ENCODE data around the gene ZNF865. TPM values are rescaled to one million over a fixed set of nuclear protein-coding genes. Genes with fewer than 3 reads are reported as not detected.
A peak's percentile ranks its signal among the peaks of the same experiment; 100 is the strongest.
"Not testable (repeated sequence)": the region's sequence is repeated elsewhere in the genome, so short reads cannot be mapped to it uniquely, and the experiment has no call there.

ZNF865 gene
- total RNA-seq, 2 donors from 2014 or later = 11.2 to 11.4 TPM

GRCh38 chr19:55581145-55581822 is 24.2 kb upstream of the ZNF865 start:
- Histone ChIP-seq H3K4me1 (peaks cover 0 to 22% of the 10 kb centered on the region in 2 donors), H3K4me3 (peak overlapping the region; percentile 83 to 96), H3K27me3 (no peaks in the 10 kb centered on the region), H3K36me3 (peaks cover 10% of the 10 kb centered on the region), H3K27ac (peak overlapping the region; percentile 91 to 97), H3K9me3 (no peaks in the 10 kb centered on the region)
- no peak for DNase-seq (ENCODE audit: low spot score)
- no peak for TF ChIP-seq CTCF (IDR thresholded peaks at IDR 0.05)

DNA sequence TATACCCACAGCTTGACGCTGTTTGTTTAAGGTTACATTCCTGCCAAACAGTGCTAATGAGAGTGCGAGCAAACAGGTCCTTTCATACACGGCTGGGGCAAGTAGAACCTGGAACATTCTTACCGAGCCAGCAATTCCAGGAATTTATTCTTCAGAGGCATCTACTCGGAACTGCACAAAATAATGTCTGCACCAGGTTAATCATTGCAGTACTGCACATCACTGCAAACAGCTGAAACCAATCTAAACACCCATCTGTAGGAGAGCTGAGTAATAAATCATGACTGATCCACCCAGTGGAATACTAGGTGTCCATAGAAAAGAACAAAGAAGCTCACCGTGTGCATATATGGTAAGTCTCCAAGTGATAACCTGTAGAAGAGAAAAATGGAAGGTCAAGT is 23.6 kb upstream of the ZNF865 start:
- Histone ChIP-seq H3K27me3 (no peaks in the 10 kb centered on the region), H3K36me3 (peaks cover 10% of the 10 kb centered on the region), H3K27ac (no peak overlapping the region), H3K9me3 (no peaks in the 10 kb centered on the region), H3K4me3 (no peak overlapping the region), H3K4me1 (peaks cover 0 to 28% of the 10 kb centered on the region in 2 donors)
- DNase-seq (ENCODE audit: low spot score) = no peak
- TF ChIP-seq CTCF (IDR thresholded peaks at IDR 0.05) = no peak

DNA sequence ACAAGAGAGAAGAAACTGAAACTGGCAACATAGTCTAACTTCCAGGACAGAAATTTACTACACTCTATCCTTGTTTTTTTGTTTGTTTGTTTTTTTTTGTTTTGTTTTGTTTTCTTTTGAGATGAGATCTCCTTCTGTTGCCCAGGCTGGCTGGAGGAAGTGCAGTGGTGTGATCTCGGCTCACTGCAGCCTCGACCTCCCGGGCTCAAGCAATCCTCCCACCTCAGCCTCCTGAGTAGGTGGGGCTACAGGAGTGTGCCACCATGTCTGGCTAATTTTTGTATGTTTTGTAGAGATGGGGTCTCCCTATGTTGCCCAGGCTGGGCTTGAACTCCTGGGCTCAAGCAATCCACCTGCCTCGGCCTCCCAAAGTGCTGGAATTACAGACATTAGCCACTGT is 23.2 kb upstream of the ZNF865 start:
- not testable (repeated sequence) for H3K36me3 ChIP-seq; H3K4me3 ChIP-seq; H3K9me3 ChIP-seq; DNase-seq (ENCODE audit: low spot score); H3K27ac ChIP-seq; H3K27me3 ChIP-seq
- peaks cover 0 to 32% of the 10 kb centered on the region in 2 donors for H3K4me1 ChIP-seq

DNA sequence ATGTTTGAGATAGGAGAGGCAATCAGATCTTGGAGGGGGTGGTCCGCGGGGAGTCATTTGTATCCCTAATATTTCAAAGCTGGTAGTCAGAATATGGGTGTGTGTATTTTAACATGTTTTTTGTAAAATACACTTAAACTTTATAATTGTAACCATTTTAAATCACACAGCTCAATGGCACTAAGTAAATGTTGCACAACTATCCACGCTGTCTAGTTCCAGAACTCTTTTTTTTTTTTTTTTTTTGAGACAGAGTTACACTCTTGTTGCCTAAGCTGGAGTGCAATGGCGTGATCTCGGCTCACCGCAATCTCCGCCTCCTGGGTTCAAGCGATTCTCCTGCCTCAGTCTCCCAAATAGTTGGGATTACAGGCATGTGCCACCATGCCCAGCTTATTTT is 21.6 kb upstream of the ZNF865 start:
- not testable (repeated sequence) for DNase-seq (ENCODE audit: low spot score); H3K27me3 ChIP-seq; H3K27ac ChIP-seq; H3K9me3 ChIP-seq; H3K4me3 ChIP-seq; H3K36me3 ChIP-seq
- peaks cover 0 to 41% of the 10 kb centered on the region in 2 donors for H3K4me1 ChIP-seq

DNA sequence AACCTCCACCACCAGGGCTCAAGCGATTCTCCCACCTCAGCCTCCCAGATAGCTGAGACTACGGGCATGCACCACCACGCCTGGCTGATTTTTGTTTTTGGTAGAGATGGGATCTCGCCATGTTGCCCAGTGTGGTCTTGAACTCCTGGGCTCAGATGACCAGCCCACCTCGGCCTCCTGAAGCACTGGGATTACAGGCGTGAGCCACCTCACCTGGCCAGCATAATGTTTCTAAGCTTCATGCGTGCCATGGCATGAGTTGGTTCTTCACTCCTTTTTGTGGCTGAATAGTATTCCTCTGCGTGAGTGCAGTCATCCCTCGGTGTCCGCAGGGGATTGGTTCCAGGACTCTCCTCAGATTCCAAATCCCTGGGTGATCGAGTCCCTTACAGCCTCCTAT is 20.6 kb upstream of the ZNF865 start:
- Histone ChIP-seq H3K4me1 (peaks cover 0 to 41% of the 10 kb centered on the region in 2 donors), H3K9me3 (no peaks in the 10 kb centered on the region), H3K4me3 (no peak overlapping the region), H3K27me3 (no peaks in the 10 kb centered on the region), H3K36me3 (no peaks in the 10 kb centered on the region), H3K27ac (peak overlapping the region in 1 of 2 donors; percentile 65)
- no peak for DNase-seq (ENCODE audit: low spot score)
- TF ChIP-seq CTCF (IDR thresholded peaks at IDR 0.05) = no peak

DNA sequence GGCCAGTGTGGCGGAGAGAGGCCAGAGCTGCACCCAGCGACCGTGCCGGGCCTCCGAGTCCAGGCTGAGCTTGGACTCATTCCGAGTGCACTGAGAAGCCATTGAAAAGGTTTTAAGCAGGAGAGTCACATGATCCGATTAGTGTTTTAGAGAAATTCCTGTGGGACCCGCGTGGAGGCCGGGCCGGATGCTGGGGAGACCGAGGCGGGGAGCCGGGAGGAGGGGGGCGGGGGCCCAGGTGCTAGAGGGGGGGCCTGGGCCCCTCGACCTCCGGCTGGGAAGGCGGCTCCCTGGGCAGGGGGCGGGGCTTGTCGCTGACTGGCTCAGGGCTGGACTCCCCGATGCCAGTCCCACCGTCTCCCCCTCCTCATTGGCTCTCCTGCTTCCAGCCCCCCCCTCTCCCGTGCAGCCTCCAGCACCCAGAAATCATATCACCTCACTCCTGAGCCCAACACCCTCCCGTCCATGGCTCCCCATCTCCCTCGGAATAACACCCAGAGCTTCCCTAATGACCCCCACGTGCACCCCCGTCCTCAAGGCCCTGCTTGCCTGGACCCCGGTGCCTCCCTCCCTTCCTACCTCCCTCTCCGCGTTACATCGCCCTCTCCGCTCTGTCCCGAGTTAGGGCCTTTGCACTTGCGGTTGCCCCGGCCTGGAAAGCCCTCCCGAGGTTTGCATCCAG is 19.6 kb upstream of the ZNF865 start:
- no peaks in the 10 kb centered on the region for H3K36me3 ChIP-seq
- H3K27me3 ChIP-seq = no peaks in the 10 kb centered on the region
- peak; percentile 61 for DNase-seq (ENCODE audit: low spot score)
- H3K9me3 ChIP-seq = no peaks in the 10 kb centered on the region
- H3K4me3 ChIP-seq = peak overlapping the region; percentile 38 to 45
- H3K27ac ChIP-seq = peak overlapping the region; percentile 65 to 67
- peaks cover 0 to 41% of the 10 kb centered on the region in 2 donors for H3K4me1 ChIP-seq
- no peak for TF ChIP-seq CTCF (IDR thresholded peaks at IDR 0.05)
